Frontal cortex (tissue), 4 donors: Measurements from ENCODE around the gene ACOT7. TPM values are rescaled to one million over a fixed set of nuclear protein-coding genes. Genes with fewer than 3 reads are reported as not detected.
"Not testable (repeated sequence)": the region's sequence is repeated elsewhere in the genome, so short reads cannot be mapped to it uniquely, and the experiment has no call there.

Experiments
- DNase-seq, 2 donors: peaks; one replicate each; pipeline ENCODE4 v3.0.0; 2012; ENCODE audit warnings: low spot score in 2 of 2
- FAIRE-seq: peaks from 2 replicates; lab custom pipeline; 2012; peaks lifted over from hg19 to GRCh38; lab: Jason Lieb, UNC
- total RNA-seq: library from RNA; depleted of rRNA; stranded (reverse); fragments of >200 nt; gene quantifications from one replicate; pipeline ENCODE4 v1.2.3, GENCODE V29; 2014
- donor health status: control.
- donor health status: control.
- donor health status: control.

ACOT7 gene
- total RNA-seq, 1 donor from 2014 or later = 40.8 TPM

DNA sequence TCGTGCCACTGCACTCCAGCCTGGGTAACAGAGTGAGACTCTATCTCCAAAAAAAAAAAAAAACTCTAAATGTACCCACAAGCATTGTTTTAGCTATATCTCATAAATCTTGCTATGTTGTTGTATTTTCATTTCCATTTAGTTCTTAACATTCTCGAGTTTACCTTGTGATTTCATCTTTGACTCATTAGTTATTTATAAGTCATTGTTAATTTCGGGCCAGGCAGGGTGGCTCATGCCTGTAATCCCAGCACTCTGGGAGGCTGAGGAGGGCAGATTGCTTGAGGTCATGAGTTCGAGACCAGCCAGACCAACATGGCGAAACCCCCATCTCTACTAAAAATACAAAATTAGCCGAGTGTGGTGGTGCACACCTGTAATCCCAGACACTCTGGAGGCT lies 14.5 kb upstream of the ACOT7 start:
- DNase-seq (no peak), FAIRE-seq (no peak)

GRCh38 chr1:6401673-6402072 lies 8.1 kb upstream of the ACOT7 start:
- FAIRE-seq (no peak), DNase-seq (no peak)

GRCh38 chr1:6399294-6399693 lies 5.7 kb upstream of the ACOT7 start:
- no peak for DNase-seq
- no peak for FAIRE-seq

DNA sequence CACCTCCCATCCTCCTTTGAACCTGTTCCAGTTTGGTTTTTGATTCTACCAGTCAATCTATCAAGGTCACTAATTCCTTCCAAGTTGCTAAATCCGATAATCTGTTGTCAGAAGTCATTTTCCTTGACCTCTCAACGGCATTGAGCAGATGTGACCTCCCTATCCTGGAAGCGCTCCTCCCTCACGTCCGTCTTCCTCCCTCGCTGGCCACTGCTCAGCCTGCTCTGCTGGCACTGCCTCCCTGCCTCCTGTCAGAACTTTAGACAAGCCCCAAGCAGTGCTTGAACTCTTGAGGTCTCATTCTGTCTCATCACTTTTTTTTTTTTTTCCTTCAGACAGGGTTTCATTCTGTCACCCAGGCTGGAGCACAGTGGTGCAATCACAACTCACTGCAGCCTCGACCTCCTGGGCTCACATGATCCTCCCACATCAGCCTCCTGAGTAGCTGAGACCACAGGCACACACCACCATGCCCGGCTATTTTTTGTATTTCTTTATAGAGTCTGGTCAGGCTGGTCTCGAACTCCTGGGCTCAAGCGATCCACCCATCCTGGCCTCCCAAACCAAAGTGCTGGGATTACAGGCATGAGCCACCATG lies 4.4 kb upstream of the ACOT7 start:
- DNase-seq (no peak), FAIRE-seq (no peak)

DNA sequence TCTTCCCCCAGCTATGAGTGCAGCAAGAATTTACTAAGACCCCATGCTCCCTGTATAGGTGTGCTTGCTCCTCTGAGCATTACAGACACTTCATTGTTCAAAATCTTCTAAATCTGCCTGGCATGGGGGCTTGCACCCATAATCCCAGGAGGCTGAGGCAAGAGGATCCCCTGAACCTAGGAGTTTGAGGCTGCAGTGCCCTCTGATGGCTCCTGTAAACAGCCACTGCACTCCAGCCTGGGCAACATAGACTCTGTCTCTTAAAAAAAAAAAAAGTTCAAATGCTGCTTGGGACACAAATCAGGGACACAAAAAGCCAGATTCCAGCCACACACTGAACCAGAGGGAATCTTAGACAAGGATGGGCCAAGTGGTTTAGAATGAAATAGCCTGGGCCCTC lies 3.4 kb upstream of the ACOT7 start:
- FAIRE-seq (no peak), DNase-seq (no peak)

DNA sequence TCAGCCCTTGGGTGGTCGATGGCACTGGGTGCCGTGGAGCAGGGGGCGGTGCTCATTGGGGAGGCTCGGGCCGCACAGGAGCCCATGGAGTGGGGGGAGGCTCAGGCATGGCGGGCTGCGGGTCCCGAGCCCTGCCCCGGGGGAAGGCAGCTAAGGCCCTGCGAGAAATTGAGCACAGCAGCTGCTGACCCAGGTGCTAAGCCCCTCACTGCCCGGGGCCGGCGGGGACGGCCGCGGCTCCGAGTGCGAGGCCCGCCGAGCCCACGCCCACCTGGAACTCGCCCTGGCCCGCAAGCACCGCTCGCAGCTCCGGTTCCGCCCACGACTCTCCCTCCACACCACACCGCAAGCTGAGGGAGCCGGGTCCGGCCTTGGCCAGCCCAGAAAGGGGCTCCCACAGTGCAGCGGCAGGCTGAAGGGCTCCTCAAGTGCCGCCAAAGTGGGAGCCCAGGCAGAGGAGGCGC lies 2.2 kb upstream of the ACOT7 start:
- not testable (repeated sequence) for DNase-seq, FAIRE-seq

GRCh38 chr1:6395130-6395529 lies 1.6 kb upstream of the ACOT7 start:
- FAIRE-seq, DNase-seq: not testable (repeated sequence)

DNA sequence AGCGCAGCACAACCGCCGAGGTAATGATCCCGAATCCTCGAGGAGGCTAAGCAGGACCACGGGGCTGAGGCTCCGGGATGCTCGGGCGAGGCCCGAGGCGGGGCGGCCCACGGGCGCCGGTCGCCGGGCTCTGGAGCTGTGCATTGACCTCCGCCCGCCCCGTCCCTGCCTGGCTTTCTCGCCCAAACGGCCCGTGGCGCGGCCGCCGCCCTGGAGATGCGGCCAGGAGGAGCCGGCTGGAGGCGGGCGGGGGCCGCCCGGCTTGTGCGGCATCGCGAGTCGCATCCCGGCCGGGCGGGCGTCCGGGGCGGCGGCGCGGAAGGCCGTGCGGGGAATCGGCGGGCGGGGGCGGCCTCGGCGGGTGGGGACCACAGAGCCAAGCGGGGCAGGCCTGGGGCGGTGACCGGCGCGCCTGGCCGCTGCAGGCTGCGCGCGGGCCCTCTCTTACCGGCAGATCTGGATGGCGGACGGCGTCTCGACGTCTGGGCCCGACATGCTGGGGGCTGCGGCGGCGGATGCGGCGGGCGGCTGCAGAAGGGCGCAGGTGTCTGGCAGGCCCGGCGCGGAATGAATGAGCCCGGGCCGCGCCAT lies 663 bp downstream of the ACOT7 start:
- DNase-seq (no peak), FAIRE-seq (no peak)

- DNase-seq (no peak), FAIRE-seq (no peak)
Observed at GRCh38 chr1:6391951-6392808, 1.4 kb downstream of the ACOT7 start.

DNA sequence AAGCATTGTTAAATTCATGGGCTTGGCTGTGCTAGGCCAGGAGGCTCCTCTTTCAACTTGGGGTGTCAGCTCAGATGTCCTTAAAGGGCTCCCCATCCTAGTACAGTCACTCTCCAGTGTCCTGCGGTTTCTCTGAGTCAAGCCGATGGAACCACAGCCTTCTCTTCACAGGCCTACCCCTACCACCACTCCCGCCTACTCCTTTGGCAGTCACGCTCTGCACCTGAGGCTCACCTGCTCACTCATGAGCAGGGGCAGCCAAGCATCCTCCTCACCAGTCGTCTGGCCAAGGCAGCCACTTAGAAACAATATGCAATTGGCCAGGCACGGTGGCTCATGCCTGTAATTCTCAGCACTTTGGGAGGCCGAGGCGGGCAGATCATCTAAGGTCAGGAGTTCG lies 3.6 kb downstream of the ACOT7 start:
- FAIRE-seq = no peak
- no peak for DNase-seq

GRCh38 chr1:6386371-6386949 lies 7.1 kb downstream of the ACOT7 start:
- DNase-seq (no peak), FAIRE-seq (no peak)

DNA sequence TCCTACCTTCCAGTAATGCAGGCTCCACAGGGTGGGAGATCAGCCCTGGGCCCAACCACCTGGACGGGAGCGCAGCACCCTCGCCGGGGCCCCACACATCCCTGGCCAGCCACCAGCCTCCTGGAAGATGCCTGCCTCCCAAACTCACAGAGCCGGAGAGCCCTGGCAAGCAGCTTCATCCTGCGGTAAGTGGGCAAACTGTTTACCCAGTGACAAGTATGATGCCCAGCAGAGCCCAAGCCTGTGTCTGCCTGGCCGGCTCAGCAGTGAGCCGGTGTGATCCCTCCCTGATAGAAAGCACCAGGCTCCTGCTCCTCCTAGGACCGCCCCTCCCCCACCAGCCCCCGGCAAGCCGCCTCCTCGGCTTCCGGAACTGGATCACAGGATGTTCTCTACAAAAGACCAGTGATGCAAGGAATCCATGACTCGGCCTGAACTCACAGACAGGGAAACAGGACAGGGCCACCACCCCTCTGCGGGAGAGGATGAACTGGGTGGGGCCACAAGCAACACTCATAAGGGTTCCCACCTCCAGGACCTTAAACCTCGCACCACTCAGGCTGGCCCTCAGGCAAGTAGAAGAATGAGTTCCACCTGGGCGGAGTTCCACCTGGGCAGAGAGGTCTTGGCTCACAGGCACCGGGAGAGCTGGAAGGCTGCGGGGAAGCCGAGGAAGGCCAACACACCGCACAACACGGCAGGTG lies 7.9 kb downstream of the ACOT7 start:
- no peak for FAIRE-seq
- peak in 1 of 2 donors; percentile 63 for DNase-seq

GRCh38 chr1:6384962-6385361 lies 8.6 kb downstream of the ACOT7 start:
- FAIRE-seq = no peak
- peak; percentile 68 for DNase-seq

DNA sequence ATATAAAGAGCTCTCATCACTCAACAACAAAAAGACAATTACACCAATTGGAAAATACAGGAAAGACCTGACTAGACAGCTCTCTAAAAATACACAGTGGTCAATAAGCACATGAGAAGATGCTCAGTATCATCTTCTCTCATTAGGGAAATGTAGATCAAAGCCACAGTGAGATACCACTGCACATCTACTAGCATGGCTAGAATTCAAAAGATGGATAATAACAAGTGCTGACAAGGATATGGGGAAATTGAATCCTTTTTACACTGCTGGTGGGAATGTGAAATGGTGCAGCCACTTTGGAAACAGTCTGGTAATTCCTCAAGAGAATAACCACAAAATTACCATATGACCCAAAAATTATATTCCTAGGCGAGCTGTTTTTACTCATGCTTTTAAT lies 9.4 kb downstream of the ACOT7 start:
- DNase-seq = no peak
- no peak for FAIRE-seq

DNA sequence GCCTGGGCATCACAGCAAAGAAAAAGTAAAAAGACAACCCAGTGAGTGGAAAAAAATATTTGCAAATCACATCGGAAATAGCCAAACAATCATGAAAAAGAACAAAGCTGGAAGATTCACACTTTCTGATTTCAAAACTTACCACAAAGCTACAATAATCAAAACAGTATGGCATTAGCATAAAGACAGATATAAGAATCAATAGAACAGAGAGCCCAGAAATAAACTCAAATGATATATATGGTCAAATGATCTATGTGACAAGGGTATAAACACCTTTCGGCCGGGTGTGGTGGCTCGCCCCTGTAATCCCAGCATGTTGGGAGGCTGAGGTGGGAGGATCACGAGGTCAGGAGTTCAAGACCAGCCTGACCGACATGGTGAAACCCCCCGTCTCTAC lies 13.5 kb downstream of the ACOT7 start:
- DNase-seq = no peak
- no peak for FAIRE-seq

GRCh38 chr1:6378096-6378746 lies 15.3 kb downstream of the ACOT7 start:
- no peak for DNase-seq
- no peak for FAIRE-seq

DNA sequence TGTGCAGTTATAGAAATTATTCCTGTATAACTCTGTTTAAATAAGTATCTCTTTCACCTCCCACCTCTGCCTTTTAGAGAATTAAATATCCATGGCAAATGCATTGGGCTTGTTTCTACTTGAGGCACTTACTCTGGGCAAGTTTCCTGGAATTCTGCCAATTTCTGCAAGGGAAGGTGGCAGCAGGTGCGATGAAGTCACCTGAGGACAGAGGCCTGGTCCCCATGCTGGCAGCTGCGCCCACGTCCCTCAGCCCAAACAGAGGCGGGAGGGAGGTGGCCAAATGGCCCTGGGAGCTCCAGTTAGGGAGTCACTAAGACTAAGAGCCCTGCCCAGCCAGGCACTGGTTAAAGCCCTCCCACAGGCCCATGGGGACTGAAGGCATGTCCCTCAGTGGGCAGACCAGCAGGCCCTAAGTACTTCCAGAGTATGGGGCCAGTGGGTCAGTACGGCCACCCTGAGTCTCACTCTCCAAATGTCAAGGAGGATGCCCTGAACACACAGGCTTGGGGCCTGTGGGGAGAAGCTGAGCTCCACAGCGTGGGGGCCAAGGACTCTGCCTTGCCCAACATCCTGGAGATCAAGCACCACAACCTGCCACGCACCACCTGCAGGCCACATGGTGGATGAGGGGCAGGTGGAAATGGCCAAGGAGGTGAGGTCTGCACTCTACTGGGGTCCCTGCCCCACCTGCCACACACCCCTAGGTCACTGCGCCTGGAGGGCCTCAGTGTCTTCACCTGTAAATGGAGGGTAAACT lies 19.4 kb downstream of the ACOT7 start:
- FAIRE-seq = no peak
- DNase-seq = no peak

- not testable (repeated sequence) for DNase-seq, FAIRE-seq
Observed at GRCh38 chr1:6372236-6372635, 21.3 kb downstream of the ACOT7 start.

DNA sequence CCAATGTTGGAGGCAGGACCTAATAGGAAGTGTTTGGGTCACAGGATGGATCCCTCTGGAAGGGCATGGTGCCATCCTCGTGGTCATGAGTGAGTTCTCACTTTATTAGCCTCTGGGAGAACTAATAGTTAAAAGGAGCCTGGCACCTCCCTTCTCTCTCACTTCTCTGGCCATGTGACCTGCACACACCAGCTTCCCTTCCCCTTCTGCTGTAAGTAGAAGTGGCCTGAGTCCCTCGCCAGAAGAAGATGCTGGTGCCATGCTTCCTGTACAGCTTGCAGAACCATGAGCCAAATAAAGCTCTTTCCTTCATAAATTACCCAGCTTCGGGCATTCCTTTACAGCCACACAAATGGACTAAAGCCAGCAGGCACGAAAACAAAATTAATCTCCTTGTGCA lies 23.6 kb downstream of the ACOT7 start:
- DNase-seq = no peak
- FAIRE-seq = no peak
